HG03571 (cell line): ENCODE data around the gene ZNF442.
"Not testable (repeated sequence)": the region's sequence is repeated elsewhere in the genome, so short reads cannot be mapped to it uniquely, and the experiment has no call there.

Source experiments
- ATAC-seq: cut with Tn5 transposase; IDR thresholded peaks from one replicate; pipeline ENCODE4 v1.9.1; 2021; ENCODE audit not compliant: unreplicated experiment

ZNF442 gene

DNA sequence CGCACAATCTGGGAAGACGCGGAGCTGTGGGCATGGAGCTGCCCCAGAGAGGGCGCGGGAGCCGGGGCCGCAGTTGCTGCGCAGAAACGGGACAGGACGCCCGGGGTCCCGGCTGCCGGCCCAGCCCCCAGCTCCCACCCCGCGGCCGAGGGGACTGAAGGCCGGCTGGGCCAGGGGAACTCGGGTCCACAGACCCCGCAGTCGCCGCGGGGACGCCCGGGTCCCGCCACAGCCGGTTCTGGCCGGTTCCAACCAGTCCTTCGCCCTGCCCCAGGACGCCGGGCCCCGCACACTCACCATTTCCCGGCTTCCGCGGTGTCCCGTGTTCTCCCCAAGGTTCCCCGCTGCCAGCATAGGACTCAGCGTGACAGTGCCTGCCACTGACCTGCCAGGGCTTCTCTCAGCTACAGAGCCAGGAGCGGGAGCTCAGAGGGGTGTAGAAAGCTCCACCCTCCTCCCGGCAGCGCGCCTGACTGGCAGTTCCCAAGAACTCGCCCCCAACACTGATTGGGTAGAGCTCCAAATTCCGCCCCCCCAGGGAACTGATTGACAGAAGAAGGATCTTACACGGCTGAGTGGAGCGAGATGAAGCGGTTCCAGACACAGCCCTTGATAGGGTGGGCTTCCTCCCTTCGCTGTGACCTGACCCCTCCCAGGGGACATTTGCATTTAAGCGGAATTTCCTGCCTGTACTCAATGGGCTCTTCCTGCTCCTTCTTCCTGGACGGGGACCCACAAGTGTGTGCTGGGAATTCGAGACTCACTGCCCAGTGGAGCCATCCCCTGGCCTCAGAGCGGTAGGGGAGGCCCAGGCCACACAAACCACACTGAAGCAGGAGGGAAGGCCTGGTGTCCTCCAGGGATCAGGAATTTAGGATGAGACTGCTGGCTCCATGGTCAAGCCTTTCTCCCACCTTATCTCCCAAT lies at the start of gene ZNF442:
TSS of gene ZNF442 (minus strand) at position 448 of the 927 bp plus-strand sequence. CDS start 2,052 bp downstream, outside the sequence.
- peak; percentile 81 for ATAC-seq

DNA sequence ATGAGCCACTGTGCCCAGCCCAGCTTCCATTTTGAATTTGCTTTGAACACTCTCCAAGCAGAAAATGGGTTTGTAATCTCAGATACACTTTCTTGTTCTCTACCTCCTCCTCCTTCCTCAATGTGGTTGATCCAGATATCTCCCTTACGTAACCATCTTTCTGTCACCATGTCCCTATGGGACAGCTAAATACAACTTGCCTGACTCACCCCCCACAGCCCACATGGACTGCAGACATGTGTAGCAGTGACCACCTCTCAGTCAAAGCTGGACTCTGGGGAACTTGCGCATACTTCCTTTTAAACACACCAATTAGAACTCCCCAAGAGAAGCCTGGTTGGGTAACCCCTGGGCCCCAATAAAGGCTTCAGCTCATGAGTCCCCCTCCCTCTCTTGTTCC lies 46.4 kb upstream of the ZNF442 start:
- no peak for ATAC-seq

DNA sequence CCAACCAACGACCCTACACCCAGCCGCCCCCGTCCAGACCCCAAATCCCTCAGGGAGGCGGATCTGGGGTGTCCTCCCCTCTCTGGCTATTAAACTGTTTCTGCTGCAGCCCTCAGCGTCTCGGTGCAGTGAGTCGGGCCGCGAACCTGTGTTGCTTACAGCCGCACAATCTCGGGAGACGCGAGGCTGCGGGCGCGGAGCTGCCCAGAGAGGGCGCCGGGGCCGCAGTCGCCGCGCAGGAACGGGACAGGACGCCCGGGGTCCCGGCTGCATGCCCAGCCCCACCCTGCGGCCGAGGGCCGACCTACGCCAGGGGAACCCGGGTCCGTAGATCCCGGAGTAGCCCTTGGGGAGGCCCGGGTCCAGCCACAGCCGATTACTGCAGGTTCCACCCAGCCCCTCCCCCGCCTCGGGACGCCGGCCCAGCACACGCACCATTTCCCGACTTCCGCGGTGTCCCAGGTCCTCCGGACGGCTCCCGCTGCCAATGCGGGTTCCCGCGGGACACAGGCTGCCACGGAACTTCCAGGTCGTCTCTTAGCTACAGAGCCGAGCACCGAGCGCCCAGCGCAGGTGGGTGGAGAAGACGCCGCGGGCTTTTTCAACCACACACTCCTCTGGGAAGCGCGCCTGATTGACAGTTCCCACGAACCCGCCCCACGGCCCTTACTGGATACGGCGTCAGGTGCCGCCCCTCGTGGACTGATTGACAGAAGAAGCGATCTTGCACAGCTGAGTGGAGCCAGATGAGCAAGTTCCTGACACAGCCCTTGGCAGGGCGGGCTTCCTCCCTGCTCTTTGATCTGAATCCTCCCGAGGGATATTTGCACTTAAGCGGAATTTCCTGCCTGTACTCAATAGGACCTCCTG lies 35.4 kb upstream of the ZNF442 start, which contains the start of gene ZNF799:
TSS of gene ZNF799 (minus strand) at position 639 of the 870 bp plus-strand sequence. CDS start at position 438, 201 bp downstream.
- peak; percentile 82 for ATAC-seq

DNA sequence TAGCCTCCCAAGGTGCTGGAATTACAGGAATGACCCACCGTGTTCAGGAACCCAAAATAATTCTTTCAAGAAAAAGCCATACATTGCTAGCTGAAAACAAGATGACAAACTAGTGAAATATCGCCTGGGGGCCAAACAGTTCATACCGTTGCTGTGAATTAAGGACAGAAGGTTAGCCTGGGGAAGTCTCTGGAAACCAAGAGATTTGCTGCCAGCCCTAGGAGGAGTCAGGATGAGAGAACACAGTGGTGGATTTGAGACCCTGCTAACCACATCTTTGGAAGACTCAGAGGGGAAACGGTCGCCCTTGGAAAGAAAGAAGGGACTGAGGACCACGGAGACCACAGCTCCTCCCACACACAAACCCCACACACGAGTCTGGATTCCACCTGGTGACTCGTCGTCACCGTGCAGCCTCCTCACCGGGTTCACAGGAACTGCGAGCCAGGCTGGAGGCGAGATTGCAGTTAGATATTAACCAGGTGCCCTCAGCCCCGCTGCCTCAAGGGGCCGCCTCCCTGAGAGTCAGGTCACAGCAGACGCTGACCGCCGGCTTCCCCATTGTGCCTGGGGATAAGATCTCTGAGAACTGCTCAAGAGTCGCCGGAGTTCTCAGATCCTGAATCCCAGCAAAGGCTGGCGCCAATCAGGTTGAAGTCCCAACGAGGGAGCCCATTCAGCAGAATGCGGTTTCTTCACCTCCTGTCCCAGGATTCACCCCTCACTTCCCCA lies 34.6 kb upstream of the ZNF442 start:
- ATAC-seq: peak; percentile 30

DNA sequence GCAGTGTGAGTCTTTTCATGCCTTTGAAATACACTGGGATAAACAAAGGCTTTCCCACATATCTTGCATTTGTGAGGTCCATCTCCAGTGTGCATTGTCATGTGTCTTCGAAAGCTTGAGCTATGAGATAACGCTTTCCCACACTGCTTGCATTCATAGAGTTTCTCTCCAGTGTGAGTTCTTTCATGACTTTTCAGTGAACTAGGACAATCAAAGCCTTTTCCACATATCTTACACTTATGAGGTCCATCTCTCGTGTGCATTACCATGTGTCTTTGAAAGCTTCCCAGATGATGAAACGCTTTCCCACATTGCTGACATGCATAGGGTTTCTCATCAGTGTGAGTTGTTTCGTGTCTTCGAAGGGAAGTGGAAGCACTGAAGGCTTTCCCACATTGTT lies 25.7 kb upstream of the ZNF442 start:
- not testable (repeated sequence) for ATAC-seq

DNA sequence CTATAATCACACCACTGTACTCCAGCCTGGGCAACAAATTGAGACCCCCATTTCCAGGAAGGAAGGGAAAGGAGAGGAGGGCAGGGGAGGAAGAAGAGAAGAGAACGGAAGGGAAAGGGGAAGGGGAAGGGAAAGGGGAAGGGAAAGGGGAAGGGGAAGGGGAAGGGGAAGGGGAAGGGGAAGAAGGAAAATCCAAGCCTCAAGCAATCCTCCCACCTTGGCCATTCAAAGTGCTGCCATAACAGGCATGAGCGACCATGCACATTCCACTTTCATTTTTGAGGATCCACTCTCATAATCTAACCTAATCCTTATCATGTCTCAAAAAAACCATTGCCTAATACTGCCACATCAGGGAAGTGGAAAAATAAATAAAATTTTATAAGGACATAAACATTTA lies 20.9 kb upstream of the ZNF442 start:
- not testable (repeated sequence) for ATAC-seq

DNA sequence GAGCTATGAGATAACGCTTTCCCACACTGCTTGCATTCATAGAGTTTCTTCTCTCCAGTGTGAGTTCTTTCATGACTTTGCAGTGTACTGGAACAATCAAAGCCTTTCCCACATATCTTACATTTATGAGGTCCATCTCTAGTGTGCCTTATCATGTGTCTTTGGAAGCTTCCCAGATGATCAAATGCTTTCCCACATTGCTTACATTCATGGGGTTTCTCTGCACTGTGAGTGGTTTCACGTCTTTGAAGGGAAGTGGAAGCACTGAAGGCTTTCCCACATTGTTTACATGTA lies 14.9 kb upstream of the ZNF442 start:
- ATAC-seq: no peak

DNA sequence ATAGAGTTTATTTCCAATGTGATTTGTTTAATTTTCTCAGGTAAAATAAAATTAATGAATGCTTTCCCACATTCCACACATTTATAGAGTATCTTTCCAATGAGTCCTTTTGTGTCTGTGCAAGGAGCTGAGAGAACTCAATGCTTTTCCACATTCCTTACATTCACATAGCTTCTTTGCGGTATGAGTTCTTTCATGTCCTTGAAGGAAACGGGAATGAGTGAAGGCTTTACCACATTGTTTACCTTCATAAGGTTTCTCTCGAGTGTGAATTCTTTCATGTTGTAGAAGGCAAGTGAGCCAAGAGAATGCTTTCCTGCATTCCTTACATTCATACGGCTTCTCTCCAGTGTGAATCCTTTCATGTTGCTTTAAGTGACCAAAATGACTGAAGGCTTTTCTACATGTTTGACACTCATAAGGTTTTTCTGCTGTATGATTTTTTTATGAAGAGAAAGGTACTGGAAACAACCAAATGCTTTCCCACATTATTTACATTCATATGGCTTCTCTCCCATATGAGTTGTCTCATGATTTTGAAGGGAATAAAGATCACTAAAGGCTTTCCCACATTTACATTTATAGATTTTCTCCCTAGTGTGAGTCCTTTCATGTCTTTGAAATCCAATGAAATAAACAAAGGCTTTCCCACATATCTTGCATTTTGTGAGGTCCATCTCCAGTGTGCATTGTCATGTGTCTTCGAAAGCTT lies 14.4 kb upstream of the ZNF442 start:
- ATAC-seq: no peak

DNA sequence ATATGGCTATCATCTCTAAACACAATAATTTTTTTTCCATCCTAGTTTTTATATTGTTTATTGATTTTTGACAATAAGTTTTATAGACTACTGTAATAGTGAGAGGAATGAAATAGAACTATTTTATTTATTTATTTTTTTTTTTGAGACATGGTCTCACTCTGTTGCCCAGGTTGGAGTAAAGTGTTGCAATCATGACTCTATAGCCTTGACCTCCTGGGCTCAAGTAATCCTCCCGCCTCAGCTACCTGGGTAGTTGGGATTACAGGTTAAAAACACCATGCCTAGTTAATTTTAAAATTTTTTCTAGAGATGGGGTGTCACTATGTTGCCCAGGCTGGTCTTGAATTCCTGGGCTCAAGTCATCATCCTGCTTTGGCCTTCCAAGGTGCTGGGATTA lies 8.5 kb upstream of the ZNF442 start:
- no peak for ATAC-seq

DNA sequence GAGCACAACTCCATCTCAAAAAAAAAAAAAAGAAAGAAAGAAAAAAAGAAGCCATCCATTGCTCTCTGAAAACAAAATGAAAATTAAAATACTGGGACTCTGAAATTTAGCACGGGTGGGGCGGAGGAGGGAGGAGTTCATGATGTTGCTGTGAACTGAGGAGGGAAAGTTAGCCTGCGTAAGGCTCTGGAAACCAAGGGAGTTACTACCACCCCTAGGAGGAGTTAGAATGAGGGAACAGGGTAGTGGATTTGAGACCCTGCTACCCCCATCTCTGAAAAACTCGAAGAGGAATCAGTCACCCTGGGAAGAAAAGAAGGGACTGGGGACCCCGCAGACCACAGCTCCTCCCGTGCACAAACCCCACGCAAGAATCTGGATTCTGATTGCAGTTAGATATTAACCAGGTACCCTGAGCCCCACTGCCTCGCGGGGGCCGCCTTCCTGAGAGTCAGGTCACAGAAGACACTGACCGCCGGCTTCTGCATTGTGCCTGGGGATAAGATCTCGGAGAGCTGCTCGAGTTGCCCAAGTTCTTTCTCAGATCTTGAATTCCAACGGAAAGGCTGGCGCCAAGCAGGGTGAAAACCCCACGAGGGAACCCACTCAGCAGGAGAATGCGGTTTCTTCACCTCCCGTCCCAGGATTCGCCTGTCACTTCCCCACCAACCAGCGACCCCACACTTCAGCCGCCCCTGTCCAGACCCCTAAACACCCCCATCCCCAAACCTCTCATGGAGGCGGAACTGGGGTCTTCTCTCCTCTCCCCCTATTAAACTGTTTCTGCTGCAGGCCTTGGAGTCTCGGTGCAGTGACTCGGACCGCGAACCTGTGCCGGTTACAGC lies 870 bp downstream of the ZNF442 start:
- ATAC-seq: no peak

DNA sequence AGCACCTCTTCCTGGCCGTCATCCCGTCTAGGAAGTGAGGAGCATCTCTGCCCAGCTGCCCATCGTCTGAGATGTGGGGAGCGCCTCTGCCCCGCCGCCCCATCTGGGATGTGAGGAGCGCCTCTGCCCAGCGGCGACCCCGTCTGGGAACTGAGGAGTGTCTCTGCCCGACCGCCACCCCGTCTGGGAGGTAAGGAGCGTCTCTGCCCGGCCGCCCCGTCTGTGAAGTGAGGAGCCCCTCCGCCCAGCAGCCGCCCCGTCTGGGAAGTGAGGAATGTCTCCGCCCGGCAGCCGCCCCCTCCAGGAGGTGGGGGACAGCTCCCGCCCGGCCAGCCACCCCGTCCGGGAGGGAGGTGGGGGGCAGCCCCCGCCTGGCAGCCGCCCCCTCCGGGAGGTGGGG lies 3.2 kb downstream of the ZNF442 start:
- not testable (repeated sequence) for ATAC-seq

DNA sequence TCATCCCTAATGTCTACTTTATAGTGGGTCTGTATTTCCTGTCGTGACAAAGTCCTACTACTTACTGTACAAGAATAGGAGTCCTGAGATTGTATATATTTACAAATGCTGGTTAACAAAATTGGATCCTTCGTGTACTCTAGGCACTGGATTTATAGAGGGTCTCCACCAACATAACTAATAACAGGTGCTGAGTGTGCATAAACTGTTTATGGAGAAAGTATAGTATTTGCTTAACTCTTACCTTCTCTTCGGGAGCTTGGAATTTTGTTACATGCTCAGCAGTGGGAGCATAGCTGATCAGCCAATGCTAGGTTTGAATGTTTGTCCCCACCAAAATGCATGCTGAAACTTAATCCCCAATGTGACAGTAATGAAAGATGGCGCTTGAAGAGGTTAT lies 12.1 kb downstream of the ZNF442 start:
- ATAC-seq: no peak

DNA sequence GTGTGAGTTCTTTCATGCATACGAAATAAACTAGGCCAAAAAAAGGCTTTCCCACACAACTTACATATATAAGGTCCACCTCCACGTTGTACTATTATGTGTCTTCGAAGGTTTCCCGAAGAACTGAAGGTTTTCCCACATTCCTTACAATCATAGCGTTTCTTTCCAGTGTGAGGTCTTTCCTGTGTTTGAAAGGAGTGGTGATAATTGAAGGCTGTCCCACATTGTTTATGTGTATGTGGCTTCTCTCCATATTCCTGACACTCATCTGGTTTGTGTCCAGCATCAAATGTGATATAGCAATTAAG lies 14.6 kb downstream of the ZNF442 start:
- ATAC-seq: no peak

DNA sequence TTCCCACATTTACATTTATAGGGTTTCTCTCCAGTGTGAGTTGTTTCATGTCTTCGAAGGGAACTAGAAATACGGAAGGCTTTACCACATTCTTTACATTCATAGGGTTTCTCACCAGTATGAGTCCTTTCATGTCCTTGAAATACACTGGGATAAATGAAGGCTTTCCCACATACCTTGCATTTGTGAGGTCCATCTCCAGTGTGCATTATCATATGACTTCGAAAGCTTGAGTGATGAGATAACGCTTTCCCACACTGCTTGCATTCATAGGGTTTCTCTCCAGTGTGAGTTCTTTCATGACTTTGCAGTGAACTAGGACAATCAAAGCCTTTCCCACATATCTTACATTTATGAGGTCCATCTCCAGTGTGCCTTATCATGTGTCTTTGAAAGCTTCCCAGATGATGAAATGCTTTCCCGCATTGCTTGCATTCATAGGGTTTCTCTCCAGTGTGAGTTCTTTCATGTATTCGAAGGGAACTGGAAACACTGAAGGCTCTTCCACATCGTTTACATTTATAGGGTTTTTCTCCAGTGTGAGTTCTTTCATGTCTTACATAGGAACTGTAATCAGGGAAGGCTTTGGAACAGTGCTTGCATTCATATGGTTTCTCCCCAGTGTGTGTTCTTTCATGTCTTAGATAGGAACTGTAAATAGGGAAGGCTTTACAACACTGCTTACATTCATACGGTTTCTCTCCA lies 15.1 kb downstream of the ZNF442 start:
- ATAC-seq: no peak

DNA sequence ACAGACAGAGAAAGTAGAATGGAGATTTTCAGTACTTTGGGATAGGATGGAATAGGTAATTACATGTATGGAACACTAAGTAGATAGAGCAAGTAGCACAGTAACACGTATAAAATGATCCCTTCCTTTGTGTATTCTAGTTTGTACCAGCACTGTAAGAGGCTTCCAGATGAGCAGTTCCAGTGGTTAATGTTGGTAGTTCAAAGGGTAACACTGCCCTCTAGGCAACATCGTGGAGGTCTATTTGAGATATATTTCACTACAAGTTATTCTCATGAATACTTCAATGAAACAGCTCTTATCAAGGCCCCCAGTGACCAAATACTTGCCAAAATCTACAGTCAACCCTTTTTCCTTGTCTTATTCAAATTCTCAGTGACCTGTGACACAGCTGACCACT lies 18.6 kb downstream of the ZNF442 start:
- no peak for ATAC-seq

DNA sequence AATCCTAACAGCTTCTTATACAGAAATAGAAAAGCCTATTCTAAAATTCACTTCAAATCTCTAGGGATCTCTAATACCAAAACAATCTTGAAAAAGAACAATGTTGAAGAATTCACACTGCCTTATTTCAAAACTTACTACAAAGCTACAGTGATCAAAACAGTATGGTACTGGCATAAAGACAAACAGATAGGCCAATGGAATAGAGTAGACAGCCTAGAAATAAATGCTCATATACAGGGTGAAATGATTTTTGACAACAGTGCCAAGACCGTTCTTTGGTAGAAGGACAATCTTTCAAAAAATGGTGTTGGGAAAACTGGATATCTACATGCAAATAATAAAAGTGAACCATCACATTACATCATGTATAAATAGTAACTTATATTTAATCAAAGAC lies 20.3 kb downstream of the ZNF442 start:
- no peak for ATAC-seq

DNA sequence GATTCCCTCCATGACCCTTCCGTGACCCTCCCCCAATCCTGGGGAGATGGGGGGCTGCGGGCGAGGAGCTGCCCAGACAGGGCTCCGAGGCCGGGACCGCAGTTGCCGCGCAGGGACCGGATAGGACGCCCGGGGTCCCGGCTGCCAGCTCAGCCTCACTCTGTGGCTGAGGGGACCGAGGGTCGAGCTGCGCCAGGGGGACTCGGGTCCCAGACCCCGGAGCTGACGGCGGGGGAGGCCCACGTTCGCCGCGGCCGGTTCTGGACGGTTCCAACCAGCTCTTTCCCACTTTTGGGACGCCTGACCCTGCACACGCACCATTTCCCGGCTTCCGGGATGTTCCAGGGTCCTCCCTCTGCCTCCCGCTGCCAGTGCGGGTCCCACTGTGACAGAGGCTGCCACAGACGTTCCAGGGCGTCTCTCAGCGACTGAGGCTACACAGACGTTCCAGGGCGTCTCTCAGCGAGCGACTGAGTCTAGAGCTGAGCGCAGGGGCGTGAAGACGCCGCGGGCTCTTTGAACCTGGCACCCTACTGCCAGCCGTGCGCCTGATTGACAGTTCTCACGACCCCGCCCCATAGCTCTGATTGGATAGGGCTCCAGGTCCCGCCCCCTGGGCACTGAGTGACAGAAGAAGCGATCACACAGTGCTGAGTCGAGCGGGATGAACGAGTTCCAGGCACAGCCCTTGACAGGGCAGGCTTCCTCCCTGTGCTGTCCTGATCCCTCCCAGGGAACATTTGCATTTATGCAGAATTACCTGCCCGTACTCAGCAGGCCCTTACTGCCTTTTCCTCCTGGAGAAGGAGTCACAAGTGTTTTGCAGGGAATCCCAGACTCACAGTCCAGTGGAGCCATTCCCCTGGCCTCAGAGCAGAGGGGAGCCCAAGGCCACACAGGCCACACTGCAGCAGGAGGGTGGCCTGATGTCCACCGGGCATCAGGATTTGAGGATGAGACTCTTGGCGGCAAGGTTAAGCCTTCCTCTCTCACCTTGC lies 32.0 kb downstream of the ZNF442 start, which contains the start of gene ZNF563:
TSS of gene ZNF563 (minus strand) at position 472 of the 998 bp plus-strand sequence. CDS start at position 321, 151 bp downstream.
- peak; percentile 94 for ATAC-seq
